AG04450 (cell line): ENCODE measurements around the gene FAP. TPM values are rescaled to one million over a fixed set of nuclear protein-coding genes. Genes with fewer than 3 reads are reported as not detected.

Source experiments
- CTCF ChIA-PET: fragments of 300-600, 350-600 bp; formaldehyde crosslinking; extraction: SDS; loops from one replicate; lab custom pipeline; 2022; ENCODE audit warnings: antibody characterized with exemption, inconsistent platforms; lab: Charles Lee
- POLR2A ChIA-PET: fragments of 350-600 bp; formaldehyde crosslinking; extraction: SDS; loops from one replicate; lab custom pipeline; 2021; ENCODE audit warnings: antibody characterized with exemption, inconsistent platforms; lab: Yijun Ruan, JAX
- DNase-seq: peaks from one replicate; pipeline ENCODE4 v3.0.0-alpha.2; 2011; ENCODE audit warnings: low read depth, low spot score
- H3K27ac ChIP-seq: one replicate; pipeline ENCODE4 v1.5.1; 2012; ENCODE audit warnings: low read depth, low read length, control low read depth
- H3K27me3 ChIP-seq: one replicate; pipeline ENCODE4 v1.6.0; 2012; ENCODE audit warnings: low read length; ENCODE audit not compliant: control insufficient read depth, insufficient read depth
- H3K4me3 ChIP-seq: 2 replicates; pipeline ENCODE4 v1.5.1; 2011; ENCODE audit warnings: mild to moderate bottlenecking, low read depth, low read length, control low read depth
- H3K9me3 ChIP-seq: 2 replicates; pipeline ENCODE4 v1.5.1; 2012; ENCODE audit warnings: low read length; ENCODE audit not compliant: control insufficient read depth, insufficient read depth
- polyA plus RNA-seq: library from polyadenylated mRNA; depleted of rRNA; stranded (reverse); fragments of >200 nt; gene quantifications from 2 replicates; pipeline ENCODE4 v1.2.3, GENCODE V29; 2011
- TF ChIP-seq, protein P1 (sequence below): IDR thresholded peaks from 2 replicates; pipeline ENCODE4 v1.5.1; 2011; ENCODE audit warnings: low read depth, low read length, control low read depth, inconsistent platforms

The FAP gene
- polyA plus RNA-seq, 1 experiment, result 374 TPM

DNA sequence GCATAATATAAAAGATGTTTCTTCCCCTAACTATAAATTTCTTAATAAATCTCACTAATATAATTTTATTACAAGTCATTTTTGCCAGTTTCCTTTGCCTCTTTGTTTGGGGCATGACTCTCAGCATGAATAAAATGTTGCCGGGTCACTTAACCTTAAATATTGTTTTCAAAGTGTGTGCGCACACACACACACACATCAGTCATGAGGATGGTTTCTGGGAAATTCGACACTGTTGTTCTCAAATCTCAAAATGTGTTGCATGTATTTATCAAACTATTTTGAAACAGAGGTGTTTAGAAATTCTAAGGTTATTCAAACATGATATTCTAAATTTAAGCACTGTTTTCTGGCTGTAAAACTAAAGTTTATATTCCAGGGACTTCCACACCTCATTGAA lies 31.5 kb downstream of the FAP start:
- Histone ChIP-seq H3K9me3 (no peaks in the 10 kb centered on the region), H3K27me3 (no peaks in the 10 kb centered on the region), H3K27ac (no peak overlapping the region), H3K4me3 (no peak overlapping the region)
- POLR2A ChIA-PET, result interaction anchor here (1.5 to 2.0 kb wide), 2 partner anchors 14 to 15 kb away, joined by 4 to 14 read pairs; no protein-coding TSS in a partner anchor
- CTCF ChIA-PET, result interaction anchor here (0.7 to 2.6 kb wide), 4 partner anchors 9 to 87 kb away, joined by 4 to 19 read pairs (median 5); no protein-coding TSS in a partner anchor
- no peak for DNase-seq
- TF ChIP-seq, protein P1, sequence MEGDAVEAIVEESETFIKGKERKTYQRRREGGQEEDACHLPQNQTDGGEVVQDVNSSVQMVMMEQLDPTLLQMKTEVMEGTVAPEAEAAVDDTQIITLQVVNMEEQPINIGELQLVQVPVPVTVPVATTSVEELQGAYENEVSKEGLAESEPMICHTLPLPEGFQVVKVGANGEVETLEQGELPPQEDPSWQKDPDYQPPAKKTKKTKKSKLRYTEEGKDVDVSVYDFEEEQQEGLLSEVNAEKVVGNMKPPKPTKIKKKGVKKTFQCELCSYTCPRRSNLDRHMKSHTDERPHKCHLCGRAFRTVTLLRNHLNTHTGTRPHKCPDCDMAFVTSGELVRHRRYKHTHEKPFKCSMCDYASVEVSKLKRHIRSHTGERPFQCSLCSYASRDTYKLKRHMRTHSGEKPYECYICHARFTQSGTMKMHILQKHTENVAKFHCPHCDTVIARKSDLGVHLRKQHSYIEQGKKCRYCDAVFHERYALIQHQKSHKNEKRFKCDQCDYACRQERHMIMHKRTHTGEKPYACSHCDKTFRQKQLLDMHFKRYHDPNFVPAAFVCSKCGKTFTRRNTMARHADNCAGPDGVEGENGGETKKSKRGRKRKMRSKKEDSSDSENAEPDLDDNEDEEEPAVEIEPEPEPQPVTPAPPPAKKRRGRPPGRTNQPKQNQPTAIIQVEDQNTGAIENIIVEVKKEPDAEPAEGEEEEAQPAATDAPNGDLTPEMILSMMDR, result no peak

DNA sequence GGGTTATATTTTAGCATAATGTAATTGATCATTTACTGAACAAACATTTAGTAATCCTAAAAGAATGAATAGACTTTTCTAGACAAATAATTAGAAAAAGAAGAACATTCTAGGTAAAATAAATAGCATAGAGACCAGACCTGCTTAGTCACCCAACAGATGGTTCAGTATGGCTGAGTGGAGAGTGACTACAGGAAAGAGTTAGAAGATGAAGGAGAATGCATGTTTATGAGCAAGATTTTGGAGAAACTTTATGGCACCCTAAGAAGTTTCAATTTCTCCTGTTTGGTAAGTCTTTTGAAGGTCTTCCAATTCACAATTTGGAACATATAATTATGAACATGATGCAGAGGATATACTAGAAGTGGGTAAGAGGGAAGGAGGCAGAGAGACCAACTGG lies 32.9 kb downstream of the FAP start:
- DNase-seq, result peak; percentile 44
- peak overlapping the region; percentile 0 for H3K27ac ChIP-seq

DNA sequence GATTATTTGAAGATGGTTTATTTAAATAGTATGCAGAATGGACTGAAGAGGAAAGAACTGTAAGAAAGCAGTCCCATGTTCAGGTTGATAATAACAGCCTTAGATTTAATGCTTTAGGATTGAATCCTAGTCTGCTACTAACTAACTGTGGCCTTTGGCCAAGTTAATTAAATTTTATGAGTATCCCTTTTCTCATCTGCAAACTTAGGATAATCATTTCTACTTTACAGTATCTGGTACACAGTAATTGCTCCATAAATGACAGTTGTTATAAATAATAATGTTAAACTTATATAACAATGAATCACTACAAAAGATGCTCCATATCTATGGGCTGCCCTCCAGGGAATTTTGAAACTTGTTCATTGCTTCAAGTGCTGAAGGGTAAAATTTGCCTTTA lies 41.0 kb downstream of the FAP start:
- CTCF ChIA-PET, result no interaction called here

More for the DNA sequence above, 32.9 kb downstream of the FAP start:
- CTCF ChIA-PET, result interaction anchor here (0.5 to 2.6 kb wide), 6 partner anchors 10 to 624 kb away, joined by 3 to 19 read pairs (median 3); no protein-coding TSS in a partner anchor
- TF ChIP-seq, protein P1, result no peak
- Histone ChIP-seq H3K4me3 (no peak overlapping the region), H3K9me3 (no peaks in the 10 kb centered on the region), H3K27me3 (no peaks in the 10 kb centered on the region)
- POLR2A ChIA-PET, result interaction anchor here (1.2 to 2.0 kb wide), 2 partner anchors 12 to 32 kb away, joined by 3 to 14 read pairs; no protein-coding TSS in a partner anchor

DNA sequence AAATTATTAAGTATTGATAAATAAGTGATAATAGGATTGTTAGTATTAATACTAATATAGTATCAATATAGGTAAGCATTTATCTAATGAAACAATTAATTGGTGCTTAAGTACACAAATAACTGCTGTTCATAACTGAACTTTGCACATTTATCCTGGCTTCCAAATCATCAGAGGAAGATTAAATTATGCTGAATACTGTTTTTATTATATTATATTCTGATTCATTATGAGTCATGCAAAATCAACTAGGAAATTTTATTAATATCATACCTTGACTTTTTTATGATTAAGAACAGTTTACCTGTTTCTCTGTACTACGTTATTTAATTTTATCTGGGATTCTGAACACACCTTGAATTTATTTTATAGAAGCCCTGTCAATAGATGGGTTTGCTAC lies 42.6 kb downstream of the FAP start:
- no peak for DNase-seq
- TF ChIP-seq, protein P1, result no peak
- H3K27me3 ChIP-seq, result no peaks in the 10 kb centered on the region
- H3K27ac ChIP-seq, result no peak overlapping the region
- no peak overlapping the region for H3K4me3 ChIP-seq
- ChIA-PET POLR2A (no interaction called here), CTCF (no interaction called here)
- H3K9me3 ChIP-seq, result no peaks in the 10 kb centered on the region

More for the DNA sequence above, 41.0 kb downstream of the FAP start:
- no peaks in the 10 kb centered on the region for H3K9me3 ChIP-seq
- POLR2A ChIA-PET, result no interaction called here
- no peaks in the 10 kb centered on the region for H3K27me3 ChIP-seq
- TF ChIP-seq, protein P1, result no peak
- no peak overlapping the region for H3K4me3 ChIP-seq
- no peak overlapping the region for H3K27ac ChIP-seq
- no peak for DNase-seq

DNA sequence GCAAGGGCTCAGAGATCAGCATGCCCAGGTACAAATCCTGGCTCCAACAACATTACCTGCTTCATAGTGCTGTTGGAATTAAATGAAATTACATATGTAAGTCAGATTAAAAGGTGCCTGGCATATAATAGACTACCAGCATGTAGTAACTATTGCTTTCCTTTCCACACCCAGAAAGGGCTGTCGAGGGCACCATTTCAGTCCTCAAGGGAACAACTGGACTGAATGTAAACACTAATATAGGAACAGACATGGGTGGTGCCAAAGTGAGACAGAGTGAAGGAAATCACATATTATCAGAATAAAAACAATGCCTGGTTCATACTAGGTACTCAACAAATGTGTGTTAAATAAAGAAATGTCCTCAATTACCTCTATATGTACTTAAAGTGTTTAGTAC lies 43.3 kb downstream of the FAP start:
- DNase-seq, result no peak
- POLR2A ChIA-PET, result interaction anchor here (3.6 kb wide), 1 partner anchor 11 kb away, joined by 14 read pairs; no protein-coding TSS in a partner anchor
- Histone ChIP-seq H3K27ac (peak overlapping the region; percentile 71), H3K4me3 (no peak overlapping the region), H3K9me3 (no peaks in the 10 kb centered on the region), H3K27me3 (no peaks in the 10 kb centered on the region)
- CTCF ChIA-PET, result no interaction called here
- TF ChIP-seq, protein P1, result no peak
